HepG2 (cell line): ENCODE measurements around the gene ZNF771. TPM values are rescaled to one million over a fixed set of nuclear protein-coding genes. Genes with fewer than 3 reads are reported as not detected.

ENCODE experiments used
- BCL3 ChIP-seq: sonication (generic); formaldehyde crosslinking; IDR thresholded peaks from 2 replicates; pipeline ENCODE4 v1.5.1; 2020; ENCODE audit warnings: mild to moderate bottlenecking, missing genetic modification reagents, moderate library complexity
- FLYWCH1 ChIP-seq: sonication (generic); formaldehyde crosslinking; IDR thresholded peaks from 2 replicates; pipeline ENCODE4 v1.8.1; 2023; ENCODE audit warnings: mild to moderate bottlenecking, missing genetic modification reagents
- FOXO1 ChIP-seq: sonication (generic); formaldehyde crosslinking; IDR thresholded peaks from 2 replicates; pipeline ENCODE4 v1.4.0; 2020; ENCODE audit warnings: missing genetic modification reagents
- GATAD1 ChIP-seq: IDR thresholded peaks from 2 replicates; pipeline ENCODE4 v1.6.1; 2016; ENCODE audit warnings: missing genetic modification reagents, missing compliant biosample characterization
- HINFP ChIP-seq: sonication (generic); formaldehyde crosslinking; IDR thresholded peaks from 2 replicates; pipeline ENCODE4 v1.4.0; 2020; ENCODE audit warnings: low read depth, mild to moderate bottlenecking, missing genetic modification reagents
- HOXA7 ChIP-seq: sonication (generic); formaldehyde crosslinking; IDR thresholded peaks from 2 replicates; pipeline ENCODE4 v1.8.1; 2022; ENCODE audit warnings: mild to moderate bottlenecking, missing genetic modification reagents, moderate library complexity
- HOXD1 ChIP-seq: sonication (generic); formaldehyde crosslinking; IDR thresholded peaks from 2 replicates; pipeline ENCODE4 v1.5.0; 2020; ENCODE audit warnings: missing genetic modification reagents
- MXD1 ChIP-seq: sonication (generic); formaldehyde crosslinking; IDR thresholded peaks from 2 replicates; pipeline ENCODE4 v1.4.0; 2020; ENCODE audit warnings: mild to moderate bottlenecking, missing genetic modification reagents
- NBN ChIP-seq: fragments of 450-650 bp; conservative IDR thresholded peaks from 2 replicates; pipeline ENCODE4 v1.6.1; 2017
- NFYB ChIP-seq: sonication (generic); formaldehyde crosslinking; IDR thresholded peaks from 2 replicates; pipeline ENCODE4 v1.4.0; 2020; ENCODE audit warnings: missing genetic modification reagents
- TCF12 ChIP-seq, 2 experiments: fragments of 450-650 bp in 1 of 2; sonication (generic) in 1 of 2; formaldehyde crosslinking in 1 of 2; IDR thresholded peaks; 2 replicates each; pipeline versions ENCODE4 v1.6.1 to v1.8.0; 2017 to 2022; ENCODE audit warnings: antibody characterized with exemption in 1 of 2, mild to moderate bottlenecking in 1 of 2, missing genetic modification reagents in 1 of 2, moderate library complexity in 1 of 2
- TRAFD1 ChIP-seq: sonication (generic); formaldehyde crosslinking; IDR thresholded peaks from 2 replicates; pipeline ENCODE4 v1.5.1; 2020; ENCODE audit warnings: missing genetic modification reagents, mild to moderate bottlenecking, borderline replicate concordance
- ZBTB20 ChIP-seq: sonication (generic); formaldehyde crosslinking; IDR thresholded peaks from 2 replicates; pipeline ENCODE4 v1.8.1; 2023; ENCODE audit warnings: missing genetic modification reagents, low read depth, mild to moderate bottlenecking, borderline replicate concordance
- ZFP90 ChIP-seq: sonication (generic); formaldehyde crosslinking; IDR thresholded peaks from 2 replicates; pipeline ENCODE4 v1.8.0; 2022; ENCODE audit warnings: missing genetic modification reagents, mild to moderate bottlenecking, inconsistent platforms, borderline replicate concordance
- ZGPAT ChIP-seq: IDR thresholded peaks from 2 replicates; pipeline ENCODE4 v1.6.1; 2016; ENCODE audit warnings: mild to moderate bottlenecking
- ZMAT3 ChIP-seq: sonication (generic); formaldehyde crosslinking; conservative IDR thresholded peaks from 2 replicates; pipeline ENCODE4 v1.7.0; 2021; ENCODE audit warnings: missing genetic modification reagents
- ZNF124 ChIP-seq: sonication (generic); formaldehyde crosslinking; IDR thresholded peaks from 2 replicates; pipeline ENCODE4 v1.4.0; 2020; ENCODE audit warnings: missing genetic modification reagents
- ZNF552 ChIP-seq: sonication (generic); formaldehyde crosslinking; IDR thresholded peaks from 2 replicates; pipeline ENCODE4 v1.9.0; 2022; ENCODE audit warnings: missing genetic modification reagents, mild to moderate bottlenecking, borderline replicate concordance
- ZNF580 ChIP-seq: IDR thresholded peaks from 2 replicates; pipeline ENCODE4 v1.6.1; 2016; ENCODE audit warnings: low read depth, borderline replicate concordance
- ZNF598 ChIP-seq: sonication (generic); formaldehyde crosslinking; IDR thresholded peaks from 2 replicates; pipeline ENCODE4 v1.5.1; 2020; ENCODE audit warnings: mild to moderate bottlenecking, missing genetic modification reagents, borderline replicate concordance
- polyA plus RNA-seq, 8 experiments: library from polyadenylated mRNA; depleted of rRNA in 3 of 8; stranded (reverse) in 7 of 8; unstranded in 1 of 8; fragments of >200 nt; fragmentation: Illumina TruSeq in 4 of 8; extraction: Trizol in 4 of 8; gene quantifications; 2 replicates each; pipeline versions ENCODE4 v1.2.1 to v1.2.3, GENCODE V29; 2011 to 2016; ENCODE audit warnings: low read depth in 4 of 8, missing spikeins in 1 of 8, mixed read lengths in 1 of 8; ENCODE audit not compliant: insufficient read depth in 1 of 8
- total RNA-seq, 5 experiments: library from RNA; depleted of rRNA; stranded (reverse); fragments of >200 nt; fragmentation: Illumina TruSeq; extraction: Trizol; gene quantifications; 2 replicates each; pipeline ENCODE4 v1.2.3, GENCODE V29; 2016; ENCODE audit warnings: low read depth in 1 of 5

ZNF771 gene
- total and polyA plus RNA-seq, 2 of the 13 experiments (the other 11 are each of a cell fraction or from before 2014, with no cell fraction given): 5.0 to 11.8 TPM

GRCh38 chr16:30370456-30371247, 36.8 kb upstream of the ZNF771 start, which contains the start of gene TBC1D10B (continued):
- no peak for TF ChIP-seq HINFP (CRISPR knock-in tag)
- peak; percentile 100 for TF ChIP-seq HOXD1 (CRISPR knock-in tag)
- no peak for TF ChIP-seq ZNF124 (CRISPR knock-in tag)
- TF ChIP-seq NFYB: peak; percentile 92
- TF ChIP-seq ZFP90: no peak
- no peak for TF ChIP-seq ZNF552 (CRISPR knock-in tag)
- TF ChIP-seq BCL3 (CRISPR knock-in tag): no peak
- TF ChIP-seq MXD1 (CRISPR knock-in tag): no peak
- no peak for TF ChIP-seq FLYWCH1 (CRISPR knock-in tag)
- TF ChIP-seq HOXA7 (CRISPR knock-in tag): no peak
- TF ChIP-seq ZGPAT (CRISPR knock-in tag): peak; percentile 64
- no peak for TF ChIP-seq ZNF598
- no peak; the same call in none of the 2 replicates for TF ChIP-seq GATAD1 (CRISPR knock-in tag)
- no peak for TF ChIP-seq ZBTB20
- no peak for TF ChIP-seq NBN
- no peak for TF ChIP-seq TRAFD1
- TF ChIP-seq FOXO1: no peak; the same call in 1 of the 2 replicates
- TF ChIP-seq ZNF580 (CRISPR knock-in tag): no peak; the same call in 1 of the 2 replicates
- no peak for TF ChIP-seq ZMAT3 (CRISPR knock-in tag)
- TF ChIP-seq TCF12 (IDR thresholded peaks at IDR 0.05): no peak
- TF ChIP-seq TCF12 (CRISPR knock-in tag; IDR thresholded peaks at IDR 0.05): no peak
